CD4-positive, CD25-positive, alpha-beta regulatory T cell (primary cell): Measurements from ENCODE around the gene SLC22A2. TPM values are rescaled to one million over a fixed set of nuclear protein-coding genes. Genes with fewer than 3 reads are reported as not detected.

ENCODE experiments used
- ATAC-seq, 2 donors: fragments of 150-1000 bp; cut with Tn5 transposase; one replicate each; pipeline ENCODE4 v1.10.0; 2021; ENCODE audit warnings: low read depth in 2 of 2, moderate number of reproducible peaks in 2 of 2, moderate library complexity in 1 of 2
- DNase-seq, 3 donors: peaks; one replicate each; pipeline versions ENCODE4 v3.0.0 to v3.0.0-alpha.2; 2012 to 2022; ENCODE audit warnings: mixed read lengths in 1 of 3
- H3K27ac ChIP-seq: one replicate; pipeline ENCODE4 v1.7.0; 2013; ENCODE audit warnings: mild to moderate bottlenecking, low read length; ENCODE audit not compliant: insufficient read depth, poor library complexity, severe bottlenecking
- H3K27me3 ChIP-seq: one replicate; pipeline ENCODE4 v1.7.0; 2013; ENCODE audit warnings: low read length; ENCODE audit not compliant: control insufficient read depth, insufficient read depth
- H3K36me3 ChIP-seq: one replicate; pipeline ENCODE4 v1.7.0; 2013; ENCODE audit warnings: mild to moderate bottlenecking, low read length, moderate library complexity; ENCODE audit not compliant: control insufficient read depth, insufficient read depth
- H3K4me1 ChIP-seq: 2 replicates; pipeline ENCODE4 v1.7.0; 2013; ENCODE audit warnings: mild to moderate bottlenecking, low read length; ENCODE audit not compliant: insufficient read depth, control insufficient read depth, poor library complexity, severe bottlenecking
- H3K4me3 ChIP-seq: one replicate; pipeline ENCODE4 v1.7.0; 2013; ENCODE audit warnings: low read depth, mild to moderate bottlenecking, low read length, moderate library complexity
- H3K9me3 ChIP-seq, 2 experiments: 1 replicate in 1 of 2; 2 replicates in 1 of 2; pipeline ENCODE4 v1.7.0; 2013; ENCODE audit warnings: low read length in 2 of 2, mild to moderate bottlenecking in 1 of 2, moderate library complexity in 1 of 2; ENCODE audit not compliant: control insufficient read depth in 2 of 2
- H3K27ac Mint-ChIP-seq, 3 donors: one replicate each; pipeline ENCODE4 v1.8.0; 2020 to 2022; ENCODE audit warnings: mild to moderate bottlenecking in 3 of 3, mixed read lengths in 3 of 3, moderate library complexity in 2 of 3
- H3K27me3 Mint-ChIP-seq: one replicate; pipeline ENCODE4 v1.8.0; 2022; ENCODE audit warnings: mild to moderate bottlenecking, mixed read lengths
- H3K36me3 Mint-ChIP-seq: one replicate; pipeline ENCODE4 v1.8.0; 2020; ENCODE audit warnings: mixed read lengths
- H3K4me1 Mint-ChIP-seq, 4 donors: one replicate each; pipeline ENCODE4 v1.8.0; 2020 to 2022; ENCODE audit warnings: mixed read lengths in 4 of 4, mild to moderate bottlenecking in 1 of 4
- H3K4me3 Mint-ChIP-seq, 4 donors: one replicate each; pipeline ENCODE4 v1.8.0; 2020 to 2022; ENCODE audit warnings: mild to moderate bottlenecking in 4 of 4, mixed read lengths in 4 of 4, moderate library complexity in 3 of 4
- H3K9me3 Mint-ChIP-seq, 7 donors: one replicate each; pipeline ENCODE4 v1.8.0; 2020 to 2022; ENCODE audit warnings: mixed read lengths in 7 of 7, mild to moderate bottlenecking in 3 of 7, moderate library complexity in 2 of 7
- polyA plus RNA-seq, 4 donors: library from polyadenylated mRNA; unstranded; fragments of 300-500 nt; fragmentation: Illumina TruSeq; gene quantifications; one replicate each; pipeline ENCODE4 v1.2.3, GENCODE V29; 2021
- total RNA-seq: library from RNA; stranded (reverse); gene quantifications from one replicate; pipeline ENCODE4 v1.2.3, GENCODE V29; 2022

Gene SLC22A2
- total and polyA plus RNA-seq, 5 donors from 2014 or later = not detected

- peaks cover 6% of the 10 kb centered on the region for H3K27me3 ChIP-seq
- H3K36me3 ChIP-seq = no peaks in the 10 kb centered on the region
- H3K27ac ChIP-seq = no peak overlapping the region
- Mint-ChIP-seq H3K9me3 (peaks cover 0 to 3% (median 0%) of the 10 kb centered on the region in 7 donors), H3K4me3 (no peak overlapping the region), H3K27me3 (no peaks in the 10 kb centered on the region), H3K27ac (no peak overlapping the region), H3K4me1 (no peaks in the 10 kb centered on the region), H3K36me3 (no peaks in the 10 kb centered on the region)
- H3K4me1 ChIP-seq = no peaks in the 10 kb centered on the region
- no peaks in the 10 kb centered on the region for H3K9me3 ChIP-seq
- no peak overlapping the region for H3K4me3 ChIP-seq
- no peak for ATAC-seq
- no peak for DNase-seq
Measured at GRCh38 chr6:160298121-160298520, 39.5 kb upstream of the SLC22A2 start.

- peaks cover 6% of the 10 kb centered on the region for H3K27me3 ChIP-seq
- H3K4me1 Mint-ChIP-seq = no peaks in the 10 kb centered on the region
- no peaks in the 10 kb centered on the region for H3K9me3 ChIP-seq
- peaks cover 0 to 2% (median 0%) of the 10 kb centered on the region in 7 donors for H3K9me3 Mint-ChIP-seq
- DNase-seq (no peak), ATAC-seq (no peak)
- H3K27ac Mint-ChIP-seq = no peak overlapping the region
- H3K27me3 Mint-ChIP-seq = no peaks in the 10 kb centered on the region
- no peaks in the 10 kb centered on the region for H3K36me3 ChIP-seq
- no peak overlapping the region for H3K4me3 ChIP-seq
- H3K4me3 Mint-ChIP-seq = no peak overlapping the region
- no peak overlapping the region for H3K27ac ChIP-seq
- no peaks in the 10 kb centered on the region for H3K36me3 Mint-ChIP-seq
- no peaks in the 10 kb centered on the region for H3K4me1 ChIP-seq
Measured at GRCh38 chr6:160297310-160297709, 38.7 kb upstream of the SLC22A2 start.

GRCh38 chr6:160293844-160294243, 35.2 kb upstream of the SLC22A2 start:
- Mint-ChIP-seq H3K36me3 (no peaks in the 10 kb centered on the region), H3K9me3 (peaks cover 0 to 4% (median 0%) of the 10 kb centered on the region in 7 donors), H3K27me3 (peaks cover 6% of the 10 kb centered on the region), H3K4me3 (no peak overlapping the region), H3K4me1 (no peaks in the 10 kb centered on the region), H3K27ac (no peak overlapping the region)
- H3K27ac ChIP-seq = no peak overlapping the region
- no peaks in the 10 kb centered on the region for H3K9me3 ChIP-seq
- DNase-seq = no peak
- H3K4me3 ChIP-seq = no peak overlapping the region
- peaks cover 6% of the 10 kb centered on the region for H3K27me3 ChIP-seq
- no peaks in the 10 kb centered on the region for H3K4me1 ChIP-seq
- ATAC-seq = no peak
- no peaks in the 10 kb centered on the region for H3K36me3 ChIP-seq

GRCh38 chr6:160285541-160286105, 27.0 kb upstream of the SLC22A2 start:
- no peak overlapping the region for H3K27ac ChIP-seq
- peaks cover 5% of the 10 kb centered on the region for H3K27me3 ChIP-seq
- DNase-seq = no peak
- Mint-ChIP-seq H3K36me3 (no peaks in the 10 kb centered on the region), H3K9me3 (peaks cover 0 to 3% (median 0%) of the 10 kb centered on the region in 7 donors), H3K27ac (no peak overlapping the region), H3K4me3 (no peak overlapping the region), H3K4me1 (no peaks in the 10 kb centered on the region), H3K27me3 (peaks cover 33% of the 10 kb centered on the region)
- H3K4me3 ChIP-seq = no peak overlapping the region
- no peaks in the 10 kb centered on the region for H3K36me3 ChIP-seq
- no peaks in the 10 kb centered on the region for H3K9me3 ChIP-seq
- no peaks in the 10 kb centered on the region for H3K4me1 ChIP-seq
- no peak for ATAC-seq

GRCh38 chr6:160284575-160284974, 26.0 kb upstream of the SLC22A2 start:
- H3K9me3 Mint-ChIP-seq = peaks cover 0 to 3% (median 0%) of the 10 kb centered on the region in 7 donors
- no peak overlapping the region for H3K4me3 Mint-ChIP-seq
- Histone ChIP-seq H3K4me1 (no peaks in the 10 kb centered on the region), H3K9me3 (no peaks in the 10 kb centered on the region), H3K27me3 (peaks cover 5% of the 10 kb centered on the region), H3K36me3 (no peaks in the 10 kb centered on the region), H3K27ac (no peak overlapping the region), H3K4me3 (no peak overlapping the region)
- peaks cover 33% of the 10 kb centered on the region for H3K27me3 Mint-ChIP-seq
- H3K36me3 Mint-ChIP-seq = no peaks in the 10 kb centered on the region
- H3K4me1 Mint-ChIP-seq = no peaks in the 10 kb centered on the region
- ATAC-seq (no peak), DNase-seq (no peak)
- no peak overlapping the region for H3K27ac Mint-ChIP-seq

GRCh38 chr6:160282444-160282843, 23.8 kb upstream of the SLC22A2 start:
- Histone ChIP-seq H3K27ac (no peak overlapping the region), H3K27me3 (peaks cover 5% of the 10 kb centered on the region), H3K4me3 (no peak overlapping the region), H3K9me3 (no peaks in the 10 kb centered on the region), H3K36me3 (no peaks in the 10 kb centered on the region), H3K4me1 (no peaks in the 10 kb centered on the region)
- H3K4me3 Mint-ChIP-seq = no peak overlapping the region
- ATAC-seq (no peak), DNase-seq (no peak)
- peaks cover 0 to 3% (median 0%) of the 10 kb centered on the region in 7 donors for H3K9me3 Mint-ChIP-seq
- peaks cover 37% of the 10 kb centered on the region for H3K27me3 Mint-ChIP-seq
- peaks cover 0 to 4% (median under 1%) of the 10 kb centered on the region in 4 donors for H3K4me1 Mint-ChIP-seq
- H3K36me3 Mint-ChIP-seq = no peaks in the 10 kb centered on the region
- no peak overlapping the region for H3K27ac Mint-ChIP-seq

- no peak overlapping the region for H3K4me3 ChIP-seq
- DNase-seq = no peak
- no peak overlapping the region for H3K4me3 Mint-ChIP-seq
- peaks cover 19% of the 10 kb centered on the region for H3K27me3 Mint-ChIP-seq
- H3K4me1 Mint-ChIP-seq = peaks cover 0 to 4% (median under 1%) of the 10 kb centered on the region in 4 donors
- peaks cover 2% of the 10 kb centered on the region for H3K27me3 ChIP-seq
- H3K36me3 ChIP-seq = no peaks in the 10 kb centered on the region
- no peaks in the 10 kb centered on the region for H3K36me3 Mint-ChIP-seq
- peaks cover 0 to 2% (median 0%) of the 10 kb centered on the region in 7 donors for H3K9me3 Mint-ChIP-seq
- no peaks in the 10 kb centered on the region for H3K4me1 ChIP-seq
- no peak overlapping the region for H3K27ac ChIP-seq
- ATAC-seq = no peak
- no peaks in the 10 kb centered on the region for H3K9me3 ChIP-seq
- no peak overlapping the region for H3K27ac Mint-ChIP-seq
Measured at GRCh38 chr6:160279850-160280249, 21.2 kb upstream of the SLC22A2 start.

GRCh38 chr6:160278786-160279310, 20.2 kb upstream of the SLC22A2 start:
- Mint-ChIP-seq H3K4me1 (peaks cover 0 to 4% (median under 1%) of the 10 kb centered on the region in 4 donors), H3K9me3 (peaks cover 0 to 1% (median 0%) of the 10 kb centered on the region in 7 donors), H3K27ac (no peak overlapping the region), H3K36me3 (no peaks in the 10 kb centered on the region), H3K27me3 (peaks cover 15% of the 10 kb centered on the region), H3K4me3 (no peak overlapping the region)
- Histone ChIP-seq H3K27ac (no peak overlapping the region), H3K36me3 (no peaks in the 10 kb centered on the region), H3K4me1 (no peaks in the 10 kb centered on the region), H3K4me3 (no peak overlapping the region), H3K9me3 (no peaks in the 10 kb centered on the region), H3K27me3 (peaks cover 2% of the 10 kb centered on the region)
- no peak for DNase-seq
- no peak for ATAC-seq
